Ovary (tissue), 9 donors: ENCODE data around the gene EIF4E3. TPM values are rescaled to one million over a fixed set of nuclear protein-coding genes. Genes with fewer than 3 reads are reported as not detected.

Experiments
- DNase-seq, 5 donors: peaks; one replicate each; pipeline ENCODE4 v3.0.0-alpha.2; 2019 to 2020
- H3K27ac ChIP-seq, 2 donors: fragments of 200-600 bp; one replicate each; pipeline versions ENCODE4 v1.5.1 to v1.8.0; 2019 to 2022
- H3K27me3 ChIP-seq: fragments of 200-600 bp; one replicate; pipeline ENCODE4 v1.8.0; 2022
- H3K36me3 ChIP-seq: fragments of 200-600 bp; sonication (generic); one replicate; pipeline ENCODE4 v1.5.1; 2019
- H3K4me1 ChIP-seq: one replicate; pipeline ENCODE4 v1.8.1; 2013; ENCODE audit warnings: mild to moderate bottlenecking, moderate library complexity; ENCODE audit not compliant: insufficient read depth
- H3K4me3 ChIP-seq: fragments of 200-600 bp; sonication (generic); one replicate; pipeline ENCODE4 v1.5.1; 2017
- H3K9me3 ChIP-seq, 2 donors: fragments of 200-600 bp in 1 of 2; sonication (generic) in 1 of 2; one replicate each; pipeline versions ENCODE4 v1.5.1 to v1.8.1; 2013 to 2019; ENCODE audit warnings: mild to moderate bottlenecking in 1 of 2, moderate library complexity in 1 of 2
- CTCF ChIP-seq, 3 donors: fragments of 450-650 bp in 2 of 3; fragments of 200-600 bp in 1 of 3; IDR thresholded peaks; one replicate each; pipeline versions ENCODE4 v1.5.1 to v1.8.0; 2016 to 2022; ENCODE audit warnings: antibody characterized with exemption in 3 of 3, mild to moderate bottlenecking in 1 of 3
- EP300 ChIP-seq: sonication (generic); formaldehyde crosslinking; IDR thresholded peaks from one replicate; pipeline ENCODE4 v1.6.1; 2017; ENCODE audit warnings: antibody characterized with exemption
- POLR2A ChIP-seq: fragments of 450-650 bp; IDR thresholded peaks from one replicate; pipeline ENCODE4 v1.6.1; 2017; ENCODE audit warnings: antibody characterized with exemption, mild to moderate bottlenecking, moderate library complexity
- WGBS, 3 donors: extraction: QIAGEN DNeasy Blood & Tissue Kit in 1 of 3; methylation state at CpG; one replicate each; pipeline versions ENCODE4 v1.1.5 to v1.1.7; 2013 to 2017; 5-methylcytosine and 5-hydroxymethylcytosine counted together
- intact Hi-C, 4 donors: fragments of 100-400 bp; cut with DNase I; formaldehyde crosslinking; loops; one replicate each; pipeline versions ENCODE4 v1.11.0 to v1.15.1; 2022 to 2023
- polyA plus RNA-seq, 2 donors: library from polyadenylated mRNA; stranded (reverse); fragments of 200-250 nt in 1 of 2; fragments of 350-450 nt in 1 of 2; fragmentation: Illumina TruSeq in 1 of 2; extraction: RNeasy Lipid Tissue Mini Kit (QIAGEN cat#74804) in 1 of 2; gene quantifications; one replicate each; pipeline ENCODE4 v1.2.3, GENCODE V29; 2013 to 2014
- total RNA-seq, 7 donors: library from RNA; depleted of rRNA in 2 of 7; stranded (reverse); fragments of >200 nt in 2 of 7; fragmentation: NEBNext Ultra II Directional in 3 of 7; extraction: Animal tissue kit (Norgen Biotek cat#: 25700) in 3 of 7; gene quantifications; one replicate each; pipeline versions ENCODE4 v1.1.0 to v1.2.4, GENCODE V29; 2016 to 2023
- donor health status: DM: no; HTN: no; CAD: no; lungs with moderate emphysema.
- donor health status: DM: no; HTN: no; CAD: no.
- donor health status: Bipolar disorder and iron deficiency.
- donor health status: DM: yes; HTN: yes; CAD: no.
- donor health status: DM: no; HTN: no; CAD: no.
- donor health status: DM: yes; HTN: yes; CAD: no.

Gene EIF4E3
- total and polyA plus RNA-seq, 9 donors, result 13.0 to 51.7 (median 38.2) TPM

- Histone ChIP-seq H3K4me3 (no peak overlapping the region), H3K4me1 (no peaks in the 10 kb centered on the region), H3K36me3 (no peaks in the 10 kb centered on the region), H3K27ac (no peak overlapping the region), H3K27me3 (no peaks in the 10 kb centered on the region), H3K9me3 (no peaks in the 10 kb centered on the region)
- TF ChIP-seq EP300 (no peak), CTCF (IDR thresholded peaks at IDR 0.05) (no peak), POLR2A (no peak)
- intact Hi-C loops, result loop anchor here in 2 of 4 donors (5.0 to 10.0 kb wide), 2 partner anchors 1107 to 1585 kb away; no protein-coding TSS in a partner anchor
- DNase-seq, result no peak
- WGBS, 3 donors, result 86 to 93% (median 88%) methylated on average over 6 of the region's 6 CpGs
Measured at GRCh38 chr3:71649757-71650156, 75.4 kb downstream of the EIF4E3 start.

GRCh38 chr3:71647751-71648150, 77.5 kb downstream of the EIF4E3 start:
- H3K27ac ChIP-seq, result no peak overlapping the region
- intact Hi-C loops, result loop anchor here in 1 of 4 donors (5.0 kb wide), 1 partner anchor 1105 kb away; no protein-coding TSS in a partner anchor
- no peak for DNase-seq
- H3K27me3 ChIP-seq, result no peaks in the 10 kb centered on the region
- no peaks in the 10 kb centered on the region for H3K9me3 ChIP-seq
- TF ChIP-seq EP300 (no peak), CTCF (IDR thresholded peaks at IDR 0.05) (no peak), POLR2A (no peak)
- WGBS, 3 donors, result 80 to 85% (median 82%) methylated on average over 3 of the region's 3 CpGs
- H3K36me3 ChIP-seq, result no peaks in the 10 kb centered on the region
- no peak overlapping the region for H3K4me3 ChIP-seq
- H3K4me1 ChIP-seq, result no peaks in the 10 kb centered on the region

GRCh38 chr3:71646971-71647370, 78.2 kb downstream of the EIF4E3 start:
- intact Hi-C loops, result loop anchor here in 1 of 4 donors (5.0 kb wide), 1 partner anchor 1105 kb away; no protein-coding TSS in a partner anchor
- Histone ChIP-seq H3K36me3 (no peaks in the 10 kb centered on the region), H3K27me3 (no peaks in the 10 kb centered on the region), H3K27ac (no peak overlapping the region), H3K4me3 (no peak overlapping the region), H3K4me1 (no peaks in the 10 kb centered on the region), H3K9me3 (no peaks in the 10 kb centered on the region)
- TF ChIP-seq CTCF (IDR thresholded peaks at IDR 0.05), result no peak
- TF ChIP-seq POLR2A, result no peak
- no peak for TF ChIP-seq EP300
- DNase-seq, result no peak

- Histone ChIP-seq H3K27ac (no peak overlapping the region), H3K27me3 (no peaks in the 10 kb centered on the region), H3K36me3 (no peaks in the 10 kb centered on the region), H3K4me3 (no peak overlapping the region), H3K9me3 (no peaks in the 10 kb centered on the region), H3K4me1 (no peaks in the 10 kb centered on the region)
- WGBS, 3 donors, result 94 to 99% (median 96%) methylated on average over 3 of the region's 3 CpGs
- intact Hi-C loops, result loop anchor here in 1 of 4 donors (5.0 kb wide), 1 partner anchor 1103 kb away; no protein-coding TSS in a partner anchor
- TF ChIP-seq POLR2A (no peak), CTCF (IDR thresholded peaks at IDR 0.05) (no peak), EP300 (no peak)
- DNase-seq, result no peak
Measured at GRCh38 chr3:71645140-71645539, 80.1 kb downstream of the EIF4E3 start.
